NCI-H2227 treated with DMSO at 0.1 percent for 48 hours (cell line): ENCODE data around the gene AGMO.
"Not testable (repeated sequence)": the region's sequence is repeated elsewhere in the genome, so short reads cannot be mapped to it uniquely, and the experiment has no call there.

Experiments
- DNase-seq: peaks from one replicate; lab custom pipeline; 2025; lab: John Stamatoyannopoulos, UW

The AGMO gene

DNA sequence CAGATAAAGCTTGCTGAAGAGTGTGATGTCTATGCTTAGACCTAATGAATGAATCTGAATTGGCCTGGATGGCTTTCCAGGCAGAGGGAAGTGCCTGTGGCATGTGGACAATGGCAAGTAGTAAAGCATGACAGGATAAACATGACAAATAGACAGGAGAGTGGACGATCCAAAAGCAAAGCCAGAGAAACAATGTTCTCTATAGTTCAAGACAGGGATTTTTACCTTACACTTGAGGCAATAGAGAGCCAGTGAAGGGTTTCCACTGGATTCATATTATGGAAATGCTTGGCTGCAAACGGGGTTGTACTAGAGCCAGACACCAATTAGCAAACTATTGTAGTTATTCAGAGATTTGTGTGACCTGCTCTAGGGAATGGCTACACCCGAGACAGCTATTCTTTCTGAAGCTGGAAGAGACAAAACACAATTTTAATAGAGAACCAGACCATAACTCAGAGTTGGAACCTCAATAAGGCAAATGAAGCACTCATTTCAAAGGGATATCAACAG, 2.3 kb downstream of the AGMO start:
- DNase-seq: no peak

DNA sequence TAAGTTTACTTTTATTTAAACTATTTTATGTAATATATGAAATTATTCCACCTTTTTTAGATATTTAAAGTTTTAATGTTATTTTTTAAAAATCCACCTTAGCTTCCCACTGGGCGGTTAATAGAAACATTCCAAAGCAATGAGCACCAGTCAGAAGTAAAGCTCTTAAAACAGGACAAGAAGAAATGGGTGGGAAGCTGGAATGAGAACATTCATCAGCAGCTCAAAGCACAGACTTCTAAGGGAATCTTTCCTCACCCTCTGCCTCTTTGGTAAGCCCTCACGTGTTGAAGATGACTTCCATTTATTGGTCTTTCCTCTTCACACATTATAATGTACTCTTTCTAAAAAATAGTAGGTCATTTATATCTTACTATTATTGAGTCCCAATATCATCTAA, 3.1 kb downstream of the AGMO start:
- no peak for DNase-seq

GRCh38 chr7:15557686-15558085, 4.1 kb downstream of the AGMO start:
- DNase-seq: no peak

DNA sequence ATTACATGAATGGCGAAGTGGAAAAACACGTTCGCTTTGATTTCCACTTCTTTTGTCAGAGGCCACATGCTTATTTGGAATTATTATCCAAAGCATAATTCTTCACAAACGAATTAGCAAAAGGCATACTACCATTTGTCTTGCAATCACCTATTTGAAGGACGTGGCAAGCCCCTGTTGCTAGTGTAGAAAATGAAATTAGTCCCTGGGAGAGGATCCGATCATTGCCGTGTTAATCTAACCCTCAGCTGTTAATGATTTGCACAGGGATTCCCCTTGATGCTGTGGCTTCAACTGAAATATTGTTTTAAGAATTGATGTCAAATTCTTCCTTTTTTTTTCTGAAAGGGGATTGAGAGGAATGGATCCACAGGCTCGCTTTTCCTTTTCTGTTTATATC, 4.6 kb downstream of the AGMO start:
- no peak for DNase-seq

DNA sequence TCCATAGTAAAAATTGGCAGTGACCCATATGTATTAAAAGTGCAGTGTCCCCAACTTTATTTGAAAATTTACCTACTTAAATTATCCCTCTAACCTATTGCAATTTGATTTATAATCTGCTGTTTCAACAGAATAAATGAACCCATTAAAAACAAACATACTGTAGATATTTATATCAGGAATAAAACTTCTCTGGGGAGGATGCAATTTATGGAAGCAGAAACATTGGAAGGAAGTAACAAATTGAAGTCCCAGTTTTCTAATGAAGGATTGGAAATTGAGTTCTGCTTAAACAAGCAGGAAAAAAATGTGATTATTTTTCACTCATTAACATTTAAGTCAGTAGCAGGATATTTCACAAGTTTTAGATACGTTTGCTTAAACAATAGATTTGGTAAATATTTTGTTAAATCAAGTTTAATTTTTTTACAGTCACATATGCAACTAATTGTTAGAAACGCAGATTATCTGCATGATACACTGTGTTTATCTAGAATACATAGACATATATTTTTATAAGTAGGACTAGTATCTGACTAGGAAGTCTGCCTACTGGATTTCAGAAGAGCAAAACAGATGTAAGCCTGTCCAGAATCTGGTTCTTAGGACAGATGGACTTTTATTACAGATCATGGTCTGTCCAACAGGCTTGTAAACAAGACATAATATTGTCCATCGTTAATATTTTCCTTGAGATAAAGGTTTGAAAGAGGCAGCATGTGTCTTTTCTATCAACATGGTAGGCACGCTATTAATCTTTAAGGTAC, 5.3 kb downstream of the AGMO start:
- no peak for DNase-seq

GRCh38 chr7:15555381-15555859, 6.4 kb downstream of the AGMO start:
- no peak for DNase-seq

DNA sequence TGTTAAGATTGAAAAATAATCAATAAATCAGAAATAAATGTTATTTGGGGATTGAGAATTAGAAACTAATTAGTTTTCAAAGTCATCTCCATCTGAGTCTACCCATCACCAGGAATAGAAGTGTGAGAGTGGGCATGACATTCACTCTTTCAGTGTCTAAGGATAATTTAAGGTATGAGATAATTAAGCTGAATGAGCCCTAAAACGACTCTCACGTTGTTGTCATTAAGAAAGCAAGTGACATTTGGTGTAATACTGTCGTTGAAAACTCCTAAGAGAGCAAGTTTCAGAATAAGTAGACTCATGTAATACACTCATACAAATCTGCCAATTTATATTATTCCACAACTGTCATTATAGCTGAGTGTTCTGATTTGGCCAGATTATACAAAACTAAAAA, 7.1 kb downstream of the AGMO start:
- no peak for DNase-seq

DNA sequence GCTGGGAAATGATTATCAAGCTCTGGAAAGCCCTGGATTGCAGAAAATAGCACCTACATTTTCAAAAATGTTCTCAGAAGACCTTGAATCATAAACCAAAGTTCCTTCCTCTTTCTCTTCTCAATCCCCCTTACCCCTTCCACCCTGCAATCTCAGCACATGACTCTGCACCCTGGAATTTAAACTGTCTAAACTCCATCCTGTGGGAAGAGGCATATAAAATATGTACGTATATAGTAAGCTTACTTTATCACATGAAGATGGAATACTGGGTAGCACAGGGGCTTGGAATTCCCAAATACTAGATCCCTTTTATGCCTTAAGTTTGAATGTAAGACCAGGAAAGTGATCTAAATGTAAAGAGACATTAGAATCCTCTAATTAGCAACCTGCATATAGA, 7.7 kb downstream of the AGMO start:
- no peak for DNase-seq

DNA sequence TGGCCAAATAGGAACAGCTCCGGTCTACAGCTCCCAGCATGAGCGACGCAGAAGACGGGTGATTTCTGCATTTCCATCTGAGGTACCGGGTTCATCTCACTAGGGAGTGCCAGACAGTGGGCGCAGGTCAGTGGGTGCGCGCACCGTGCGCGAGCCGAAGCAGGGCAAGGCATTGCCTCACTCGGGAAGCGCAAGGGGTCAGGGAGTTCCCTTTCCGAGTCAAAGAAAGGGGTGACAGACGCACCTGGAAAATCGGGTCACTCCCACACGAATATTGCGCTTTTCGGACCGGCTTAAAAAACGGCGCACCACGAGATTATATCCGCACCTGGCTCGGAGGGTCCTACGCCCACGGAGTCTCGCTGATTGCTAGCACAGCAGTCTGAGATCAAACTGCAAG, 14.5 kb downstream of the AGMO start:
- not testable (repeated sequence) for DNase-seq

DNA sequence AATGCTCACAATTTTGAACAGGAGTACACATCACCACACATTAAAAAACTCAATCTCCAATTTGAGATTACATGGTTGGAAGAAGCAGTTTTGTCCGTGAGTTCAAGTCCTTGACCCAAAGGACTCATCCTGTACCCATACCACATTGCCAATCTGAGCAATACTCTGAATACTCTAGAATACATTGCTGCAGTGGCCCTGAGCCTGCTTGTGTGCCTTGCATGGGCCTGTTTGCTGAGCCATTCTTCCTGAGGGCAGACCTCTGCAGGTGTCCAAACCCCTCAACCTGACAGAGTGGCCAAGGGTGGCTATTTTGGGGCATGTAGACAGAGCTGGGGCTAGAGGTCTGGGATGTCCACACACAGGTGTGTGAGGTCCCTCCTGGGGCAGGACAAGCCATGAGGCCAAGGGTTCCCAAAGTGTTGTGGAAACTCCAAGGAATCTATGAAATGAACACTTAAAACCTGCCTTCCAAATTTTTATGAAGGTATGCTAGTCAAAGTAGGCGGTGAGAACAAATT, 15.5 kb downstream of the AGMO start:
- no peak for DNase-seq

- DNase-seq: no peak
Measured at GRCh38 chr7:15544050-15544449, 17.8 kb downstream of the AGMO start.

DNA sequence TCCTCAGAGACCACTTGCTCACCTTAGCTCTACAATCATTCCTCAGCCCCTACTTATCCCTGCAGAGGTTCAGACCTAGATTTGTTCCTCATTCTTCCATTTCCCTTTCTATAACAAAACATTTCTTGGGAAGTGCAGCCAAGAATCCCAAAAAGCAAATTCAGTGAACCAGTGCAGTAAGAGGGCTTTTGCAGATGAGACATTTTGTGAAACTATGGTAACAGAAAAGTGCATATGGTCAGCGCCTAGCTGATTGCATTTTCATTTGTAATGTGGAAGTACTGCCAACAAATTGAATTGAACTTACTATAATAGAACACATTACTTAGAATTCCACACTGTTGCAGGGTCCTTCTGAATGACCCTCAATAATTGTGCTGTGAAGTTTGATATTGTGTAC, 18.6 kb downstream of the AGMO start:
- DNase-seq: no peak

GRCh38 chr7:15527648-15528047, 34.2 kb downstream of the AGMO start:
- no peak for DNase-seq

GRCh38 chr7:15525652-15526263, 36.1 kb downstream of the AGMO start:
- no peak for DNase-seq

DNA sequence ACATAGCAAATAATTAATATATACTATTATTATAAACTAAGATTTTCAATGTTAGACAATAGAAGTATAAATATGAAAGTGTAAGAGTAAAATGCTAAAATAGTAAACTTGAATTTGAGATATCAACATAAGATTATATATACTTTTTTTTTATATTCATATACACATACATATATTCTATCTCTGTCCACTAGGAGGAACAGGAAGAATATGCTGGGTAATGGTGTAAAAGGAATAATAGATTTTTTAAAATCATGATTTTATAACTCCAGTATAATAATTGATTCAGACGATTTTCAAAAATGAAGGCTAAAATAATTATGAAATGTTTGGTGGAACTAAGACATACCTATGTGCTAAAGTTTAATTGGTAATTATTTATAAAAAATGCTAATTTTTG, 37.7 kb downstream of the AGMO start:
- no peak for DNase-seq

GRCh38 chr7:15517865-15518264, 44.0 kb downstream of the AGMO start:
- not testable (repeated sequence) for DNase-seq

GRCh38 chr7:15515252-15515651, 46.6 kb downstream of the AGMO start:
- DNase-seq: no peak

DNA sequence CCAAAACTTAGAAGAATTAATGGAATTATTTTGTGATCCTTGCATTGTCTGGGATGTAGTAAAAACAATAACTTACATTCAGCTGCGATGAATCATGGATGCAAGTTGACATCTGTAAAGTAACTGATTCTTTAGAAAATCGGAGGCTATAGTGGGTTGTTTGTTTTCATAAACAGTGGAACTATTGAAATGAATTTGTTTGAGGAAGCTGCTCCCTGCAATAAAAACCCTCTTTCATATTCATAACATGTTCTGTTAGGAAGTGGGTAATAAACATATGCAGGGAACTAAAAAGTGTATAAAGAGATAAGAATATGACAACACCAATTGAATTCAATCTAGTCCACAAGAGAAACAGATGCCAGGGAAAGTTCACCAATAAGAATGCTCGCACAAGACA, 53.6 kb downstream of the AGMO start:
- no peak for DNase-seq

DNA sequence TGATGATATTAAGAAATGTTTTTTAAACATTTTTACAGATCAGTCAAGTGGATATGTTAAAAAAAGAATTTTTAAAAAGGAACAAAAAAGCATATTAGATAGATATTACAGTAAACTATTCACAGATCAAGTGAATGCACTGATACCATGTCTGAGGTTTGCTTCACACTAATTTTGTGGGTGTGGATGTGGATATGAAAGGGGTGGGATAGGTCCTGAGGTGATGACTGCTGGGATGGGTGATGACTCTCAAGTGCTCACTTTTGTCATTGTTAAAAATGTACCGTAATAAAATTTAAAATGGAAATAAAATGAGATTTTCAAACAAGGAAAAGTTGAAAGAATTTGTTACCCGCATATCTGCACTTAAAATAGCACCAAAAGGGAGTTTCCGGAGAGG, 54.1 kb downstream of the AGMO start:
- DNase-seq: no peak

- no peak for DNase-seq
Measured at GRCh38 chr7:15507171-15507570, 54.6 kb downstream of the AGMO start.

- no peak for DNase-seq
Measured at GRCh38 chr7:15505761-15506160, 56.1 kb downstream of the AGMO start.

DNA sequence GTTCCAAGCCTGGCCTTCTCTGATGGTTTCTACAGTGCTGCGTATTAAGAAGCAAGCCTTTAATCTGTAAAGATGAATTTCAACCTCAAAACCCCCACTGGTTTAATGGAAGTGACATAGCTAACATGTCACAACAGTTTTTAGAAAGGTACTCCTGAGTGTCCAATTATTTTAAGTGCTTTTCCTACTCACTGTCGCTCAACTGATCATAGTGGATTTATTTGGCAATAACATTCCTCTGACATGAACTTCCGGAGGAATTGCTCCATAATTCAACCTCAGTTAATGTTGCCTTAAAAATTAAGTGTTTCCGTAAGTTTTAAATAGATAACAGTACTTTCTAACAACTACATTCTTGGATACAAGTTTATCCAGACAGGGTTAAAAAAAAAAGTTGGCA, 57.5 kb downstream of the AGMO start:
- DNase-seq: no peak

GRCh38 chr7:15503603-15504290, 58.1 kb downstream of the AGMO start:
- DNase-seq: no peak
